Testis (tissue), 2 donors: Measurements from ENCODE around the gene PRAMEF1.

Source experiments
- CTCF ChIP-seq, 3 experiments: fragments of 450-650 bp in 2 of 3; fragments of 200-600 bp in 1 of 3; sonication (generic) in 1 of 3; IDR thresholded peaks; one replicate each; pipeline ENCODE4 v1.5.1; 2016 to 2019; ENCODE audit warnings: antibody characterized with exemption in 3 of 3, mild to moderate bottlenecking in 2 of 3, moderate library complexity in 1 of 3
- POLR2A ChIP-seq: fragments of 450-650 bp; IDR thresholded peaks from one replicate; pipeline ENCODE4 v1.6.1; 2017; ENCODE audit warnings: antibody characterized with exemption, mild to moderate bottlenecking, moderate library complexity

GRCh38 chr1:12809933-12810332 is 18.7 kb downstream of the PRAMEF1 start:
- TF ChIP-seq CTCF (IDR thresholded peaks at IDR 0.05) (no peak), POLR2A (no peak)
